DMS79 treated with DMSO at 0.1 percent for 48 hours (cell line): ENCODE data around the gene MTO1.
"Not testable (repeated sequence)": the region's sequence is repeated elsewhere in the genome, so short reads cannot be mapped to it uniquely, and the experiment has no call there.

Experiments
- DNase-seq: peaks from one replicate; lab custom pipeline; 2025; lab: John Stamatoyannopoulos, UW

The MTO1 gene

GRCh38 chr6:73532293-73532692 lies 70.8 kb downstream of the MTO1 start:
- DNase-seq, result no peak

GRCh38 chr6:73534628-73535027 lies 73.1 kb downstream of the MTO1 start:
- DNase-seq, result no peak

GRCh38 chr6:73537677-73538076 lies 76.1 kb downstream of the MTO1 start:
- DNase-seq, result no peak

GRCh38 chr6:73538116-73538779 lies 76.7 kb downstream of the MTO1 start:
- DNase-seq, result no peak

- DNase-seq, result not testable (repeated sequence)
These were observed 80.9 kb downstream of the MTO1 start for GRCh38 chr6:73542481-73542880.

GRCh38 chr6:73542891-73543290 lies 81.4 kb downstream of the MTO1 start:
- no peak for DNase-seq

- DNase-seq, result no peak
These were observed 85.5 kb downstream of the MTO1 start for GRCh38 chr6:73547036-73547435.

- no peak for DNase-seq
These were observed 87.2 kb downstream of the MTO1 start for GRCh38 chr6:73548458-73549446.

- DNase-seq, result not testable (repeated sequence)
These were observed 89.6 kb downstream of the MTO1 start for GRCh38 chr6:73551115-73551514.

GRCh38 chr6:73555380-73555949 lies 93.9 kb downstream of the MTO1 start:
- DNase-seq, result not testable (repeated sequence)

GRCh38 chr6:73556836-73557235 lies 95.3 kb downstream of the MTO1 start:
- no peak for DNase-seq
